NCI-H128 (cell line): Measurements from ENCODE around the gene SPCS1.
"Not testable (repeated sequence)": the region's sequence is repeated elsewhere in the genome, so short reads cannot be mapped to it uniquely, and the experiment has no call there.

Source experiments
- DNase-seq: peaks from one replicate; lab custom pipeline; 2025; ENCODE audit not compliant: unreplicated experiment; lab: John Stamatoyannopoulos, UW

The SPCS1 gene

DNA sequence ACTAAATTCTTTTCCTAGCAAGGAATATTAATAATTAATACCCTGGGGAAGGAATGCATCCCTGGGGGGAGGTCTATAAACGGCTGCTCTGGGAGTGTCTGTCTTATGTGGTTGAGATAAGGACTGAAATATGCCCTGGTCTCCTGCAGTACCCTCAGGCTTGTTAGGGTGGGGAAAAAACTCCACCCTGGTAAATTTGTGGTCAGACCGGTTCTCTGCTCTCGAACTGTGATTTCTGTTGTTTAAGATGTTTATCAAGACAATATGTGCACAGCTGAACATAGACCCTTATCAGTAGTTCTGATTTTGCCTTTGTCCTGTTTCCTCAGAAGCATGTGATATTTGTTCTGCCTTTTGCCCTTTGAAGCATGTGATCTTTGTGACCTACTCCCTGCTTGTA lies 22.8 kb downstream of the SPCS1 start:
- DNase-seq = not testable (repeated sequence)

- no peak for DNase-seq
Observed at GRCh38 chr3:52730681-52731080, 24.8 kb downstream of the SPCS1 start.

GRCh38 chr3:52731590-52731989 lies 25.7 kb downstream of the SPCS1 start:
- no peak for DNase-seq

DNA sequence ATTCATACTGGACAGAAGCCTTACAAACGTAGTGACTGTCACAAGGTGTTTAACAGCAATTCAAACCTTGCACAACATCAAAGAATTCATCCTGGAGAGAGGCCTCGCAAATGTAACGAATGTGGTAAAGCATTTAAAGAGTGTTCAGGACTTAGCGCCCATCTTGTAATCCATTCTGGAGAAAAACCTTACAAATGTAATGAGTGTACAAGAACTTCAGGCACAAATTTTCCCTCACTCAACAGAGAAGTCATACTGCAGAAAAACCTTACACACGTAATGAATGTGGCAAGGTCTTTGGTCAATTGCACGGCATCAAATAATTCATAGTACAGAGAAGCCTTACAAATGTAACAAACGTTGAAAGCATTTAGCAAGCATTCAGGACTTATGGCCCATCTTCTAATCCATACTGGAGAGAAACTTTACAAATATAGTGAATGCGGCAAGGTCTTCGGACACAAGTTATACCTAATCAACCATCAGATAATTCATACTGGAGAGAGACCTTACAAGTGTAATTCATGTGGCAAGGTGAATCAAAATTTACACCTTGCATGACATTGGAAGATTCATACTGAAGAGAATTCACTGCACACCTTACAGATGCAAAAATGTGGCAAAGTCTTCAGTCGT lies 27.5 kb downstream of the SPCS1 start:
- DNase-seq = no peak

GRCh38 chr3:52739730-52740129 lies 33.8 kb downstream of the SPCS1 start:
- DNase-seq = no peak

DNA sequence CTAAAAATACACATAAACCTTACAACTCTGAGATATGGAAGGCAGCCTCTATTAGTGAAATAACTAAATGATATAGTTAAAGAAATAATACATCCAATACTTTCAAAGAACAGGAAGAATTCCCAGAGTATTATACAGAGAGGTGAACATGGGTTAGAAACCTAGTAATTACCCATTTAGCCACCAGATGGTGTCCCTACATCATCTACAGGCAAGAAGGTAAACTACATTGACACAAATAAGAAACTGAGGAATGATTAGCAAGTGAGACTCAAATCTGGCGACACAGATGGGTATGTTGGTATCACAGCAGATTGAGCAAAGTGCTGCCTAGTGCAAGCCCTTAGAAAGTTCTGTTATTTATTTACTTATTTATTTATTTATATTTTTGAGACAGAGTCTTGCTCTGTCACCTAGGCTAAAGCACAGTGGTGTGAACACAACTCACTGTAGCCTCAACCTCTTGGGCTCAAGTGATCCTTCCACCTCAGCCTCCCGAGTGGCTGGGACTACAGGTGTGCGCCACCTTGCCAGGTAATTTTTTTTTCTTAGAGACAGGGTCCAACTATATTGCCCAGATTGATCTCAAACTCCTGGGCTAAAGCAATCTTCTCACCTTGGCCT lies 36.6 kb downstream of the SPCS1 start:
- DNase-seq = no peak

DNA sequence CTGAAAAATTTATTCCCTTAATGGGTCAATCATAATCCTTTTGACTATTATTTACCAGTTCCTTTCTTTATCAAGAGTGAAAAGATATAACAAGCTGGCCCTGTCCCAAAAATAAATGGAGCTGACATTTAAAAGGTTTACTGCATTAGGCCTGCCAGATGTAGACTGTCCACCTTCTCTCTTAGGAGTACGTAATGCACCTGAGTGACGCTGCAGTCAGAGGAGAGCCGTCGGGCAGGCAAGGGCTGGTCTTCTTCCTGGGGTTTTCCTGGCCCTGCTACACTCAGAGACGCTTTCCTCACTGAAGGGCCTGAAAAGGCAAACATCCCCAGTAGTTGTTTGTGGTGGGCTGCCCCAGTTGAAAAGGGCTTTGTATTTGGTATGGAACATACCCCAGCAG lies 37.2 kb downstream of the SPCS1 start:
- DNase-seq = no peak

DNA sequence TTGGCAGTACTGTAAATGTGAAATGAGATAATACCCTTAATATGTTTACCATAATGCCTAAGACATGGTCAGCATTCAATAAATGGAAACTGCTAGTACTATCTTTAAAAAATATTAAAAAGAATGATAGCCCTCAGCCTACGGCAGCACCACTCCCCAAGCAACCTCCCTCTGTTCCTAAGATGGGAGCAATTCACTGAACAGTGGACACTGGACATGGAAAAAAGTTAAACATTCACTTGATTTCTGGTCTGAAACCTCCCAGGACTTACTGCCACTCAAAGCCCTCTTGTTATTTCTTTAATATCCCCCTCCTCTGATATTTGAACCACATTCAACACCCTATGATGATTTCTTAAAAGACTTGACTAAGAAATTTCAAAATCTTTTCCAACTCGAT lies 37.8 kb downstream of the SPCS1 start:
- DNase-seq = no peak

GRCh38 chr3:52752045-52752660 lies 46.2 kb downstream of the SPCS1 start:
- no peak for DNase-seq

- no peak for DNase-seq
Observed at GRCh38 chr3:52754373-52754772, 48.5 kb downstream of the SPCS1 start.

GRCh38 chr3:52756141-52756540 lies 50.2 kb downstream of the SPCS1 start:
- DNase-seq = no peak
